GM13977 (cell line): Measurements from ENCODE around the gene HOATZ.

Experiments used
- DNase-seq: peaks from one replicate; pipeline ENCODE4 v3.0.0; 2012; ENCODE audit warnings: low spot score
- in situ Hi-C: fragments of 300-500 bp; cut with MboI; formaldehyde crosslinking; loops from one replicate; pipeline ENCODE4 v1.12.0; 2022; ENCODE audit warnings: low sequenced_read_pairs, low pct_unique_long_range_greater_than_20kb, mixed read lengths, inconsistent platforms; ENCODE audit not compliant: unreplicated experiment
- TF ChIP-seq, protein P1 (sequence below): IDR thresholded peaks from 2 replicates; pipeline ENCODE4 v1.5.1; 2012; ENCODE audit warnings: mild to moderate bottlenecking, control low read depth; ENCODE audit not compliant: insufficient read depth; ENCODE audit errors: extremely low read depth, missing control alignments

Gene HOATZ

DNA sequence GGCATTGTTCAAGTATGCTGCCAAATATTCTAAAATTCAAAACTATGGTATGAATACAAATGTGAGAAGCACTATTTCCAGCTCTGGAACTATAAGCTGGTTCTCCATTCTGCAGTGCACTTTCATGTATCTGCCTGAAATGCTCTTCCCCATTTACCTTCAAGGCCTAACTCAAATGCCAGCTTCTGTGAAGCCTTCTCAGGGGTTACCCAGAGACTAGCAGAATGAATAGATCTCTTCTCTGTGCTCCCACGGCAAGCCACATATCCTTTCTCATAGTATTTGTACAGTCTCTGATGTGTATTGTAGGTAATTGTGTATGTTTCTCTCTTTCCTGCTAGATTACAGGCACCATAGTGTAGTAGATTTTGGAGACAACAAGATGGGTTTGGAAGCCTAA is 4.1 kb downstream of the HOATZ start:
- TF ChIP-seq, protein P1, sequence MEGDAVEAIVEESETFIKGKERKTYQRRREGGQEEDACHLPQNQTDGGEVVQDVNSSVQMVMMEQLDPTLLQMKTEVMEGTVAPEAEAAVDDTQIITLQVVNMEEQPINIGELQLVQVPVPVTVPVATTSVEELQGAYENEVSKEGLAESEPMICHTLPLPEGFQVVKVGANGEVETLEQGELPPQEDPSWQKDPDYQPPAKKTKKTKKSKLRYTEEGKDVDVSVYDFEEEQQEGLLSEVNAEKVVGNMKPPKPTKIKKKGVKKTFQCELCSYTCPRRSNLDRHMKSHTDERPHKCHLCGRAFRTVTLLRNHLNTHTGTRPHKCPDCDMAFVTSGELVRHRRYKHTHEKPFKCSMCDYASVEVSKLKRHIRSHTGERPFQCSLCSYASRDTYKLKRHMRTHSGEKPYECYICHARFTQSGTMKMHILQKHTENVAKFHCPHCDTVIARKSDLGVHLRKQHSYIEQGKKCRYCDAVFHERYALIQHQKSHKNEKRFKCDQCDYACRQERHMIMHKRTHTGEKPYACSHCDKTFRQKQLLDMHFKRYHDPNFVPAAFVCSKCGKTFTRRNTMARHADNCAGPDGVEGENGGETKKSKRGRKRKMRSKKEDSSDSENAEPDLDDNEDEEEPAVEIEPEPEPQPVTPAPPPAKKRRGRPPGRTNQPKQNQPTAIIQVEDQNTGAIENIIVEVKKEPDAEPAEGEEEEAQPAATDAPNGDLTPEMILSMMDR: no peak
- in situ Hi-C loops: no loop called here
- DNase-seq: no peak

DNA sequence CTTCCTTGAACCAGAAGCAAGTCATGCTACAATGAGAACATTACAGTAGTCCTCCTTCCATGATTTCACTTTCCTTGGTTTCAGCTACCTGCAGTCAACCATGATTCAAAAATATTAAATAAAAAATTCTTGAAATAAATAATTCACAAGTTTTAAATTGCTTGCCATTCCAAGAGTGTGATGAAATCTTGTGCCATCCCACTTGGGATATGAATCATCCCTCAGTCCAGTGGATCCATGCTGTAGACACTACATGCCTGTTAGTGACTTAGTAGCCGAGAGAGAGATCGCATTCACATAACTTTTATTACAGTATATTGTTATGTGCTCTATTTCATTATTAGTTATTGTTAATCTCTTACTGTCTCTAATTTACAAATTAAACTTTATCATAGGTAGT is 6.0 kb downstream of the HOATZ start:
- TF ChIP-seq, protein P1: no peak
- no peak for DNase-seq
- in situ Hi-C loops: no loop called here

- TF ChIP-seq, protein P1: no peak
- no peak for DNase-seq
- in situ Hi-C loops: no loop called here
These were observed 6.6 kb downstream of the HOATZ start for GRCh38 chr11:111521135-111521534.

DNA sequence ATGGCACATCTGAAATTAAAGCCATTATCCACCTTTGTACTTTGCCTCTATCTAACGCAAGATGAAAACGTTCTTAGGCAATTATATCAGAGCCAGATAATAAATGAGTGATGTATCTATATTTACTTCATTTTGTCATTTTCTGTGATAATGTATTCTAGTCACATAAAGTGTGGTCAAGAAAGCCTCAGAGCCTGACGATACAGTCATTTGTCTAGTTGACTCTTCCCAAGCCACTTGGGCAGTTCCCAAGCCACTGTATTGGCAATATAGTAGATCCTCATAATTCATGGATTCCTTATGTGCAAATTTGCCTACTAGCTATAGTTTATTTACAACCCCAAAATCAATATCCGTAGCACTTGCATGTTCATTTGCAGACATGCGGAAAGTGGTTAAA is 7.8 kb downstream of the HOATZ start:
- TF ChIP-seq, protein P1: no peak
- in situ Hi-C loops: no loop called here
- DNase-seq: no peak

GRCh38 chr11:111523343-111523742 is 8.8 kb downstream of the HOATZ start:
- no peak for DNase-seq
- TF ChIP-seq, protein P1: no peak
- in situ Hi-C loops: no loop called here

DNA sequence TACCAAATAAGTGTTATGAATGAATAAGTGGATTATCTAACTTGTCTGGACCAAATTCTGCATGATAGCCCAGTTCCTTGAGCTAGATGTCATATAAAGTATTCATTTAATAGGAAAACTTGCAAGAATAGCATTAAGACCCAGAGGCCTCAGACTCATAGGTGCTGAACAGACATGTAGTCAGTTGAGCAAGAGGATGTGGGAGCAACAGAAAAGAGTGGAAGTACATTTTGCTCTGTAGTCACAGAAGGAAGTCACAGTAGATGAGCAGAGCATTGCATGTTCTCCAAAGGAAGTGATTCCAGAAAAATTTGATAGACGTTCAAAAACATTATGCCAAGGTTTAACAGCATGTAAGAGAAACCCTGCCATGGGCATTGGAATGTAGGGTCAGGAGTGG is 9.5 kb downstream of the HOATZ start:
- in situ Hi-C loops: no loop called here
- no peak for DNase-seq
- TF ChIP-seq, protein P1: no peak

DNA sequence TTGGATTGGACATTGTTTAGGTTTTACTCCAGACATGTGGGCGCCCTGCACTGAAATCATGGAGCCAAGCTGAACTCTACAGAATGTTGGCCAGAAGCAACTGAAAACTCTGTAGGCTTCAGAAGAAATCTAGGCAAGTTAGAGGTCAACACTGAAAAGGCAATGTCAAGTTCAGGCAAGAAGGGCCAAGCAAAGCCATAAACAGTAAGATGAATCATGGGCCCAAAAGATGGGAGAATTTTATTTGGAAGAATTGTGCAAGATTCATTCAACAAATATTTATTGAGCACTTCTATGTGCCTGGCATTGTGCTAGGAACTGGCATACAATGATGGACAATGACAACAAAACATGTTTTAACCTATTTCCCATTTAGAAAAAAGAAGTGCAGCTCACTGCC is 10.9 kb downstream of the HOATZ start:
- TF ChIP-seq, protein P1: no peak
- in situ Hi-C loops: no loop called here
- DNase-seq: no peak
